SK-N-MC (cell line): ENCODE data around the gene RIMS3.

Source experiments
- EZH2 ChIP-seq: fragments of 200-600 bp; sonication (generic); IDR thresholded peaks from one replicate; pipeline ENCODE4 v1.6.1; 2017; ENCODE audit warnings: antibody characterized with exemption
- FOXP2 ChIP-seq: optimal IDR thresholded peaks from 2 replicates; pipeline ENCODE3; 2011; ENCODE audit warnings: mild to moderate bottlenecking, moderate library complexity; ENCODE audit not compliant: insufficient read depth; ENCODE audit errors: extremely low read length, control extremely low read depth
- POLR2AphosphoS5 ChIP-seq: IDR thresholded peaks from 2 replicates; pipeline ENCODE4 v1.6.1; 2012; ENCODE audit warnings: mild to moderate bottlenecking, low read depth, low read length, borderline replicate concordance

- TF ChIP-seq EZH2 = no peak
- TF ChIP-seq POLR2AphosphoS5 = no peak
- no peak for TF ChIP-seq FOXP2
Observed at GRCh38 chr1:40583980-40584379, 81.5 kb downstream of the RIMS3 start.
